Activated CD4-positive, alpha-beta T cell treated with anti-CD3 and anti-CD28 coated beads, Interleukin-10, Interleukin-2, amounts not matched to agents 100 ng/mL and 50 ng/mL, durations not matched to agents 16 hours and 8 hours (primary cell): ENCODE data around the gene SNPH.

Source experiments
- DNase-seq: peaks from one replicate; pipeline ENCODE4 v3.0.0-alpha.2; 2020

The SNPH gene

DNA sequence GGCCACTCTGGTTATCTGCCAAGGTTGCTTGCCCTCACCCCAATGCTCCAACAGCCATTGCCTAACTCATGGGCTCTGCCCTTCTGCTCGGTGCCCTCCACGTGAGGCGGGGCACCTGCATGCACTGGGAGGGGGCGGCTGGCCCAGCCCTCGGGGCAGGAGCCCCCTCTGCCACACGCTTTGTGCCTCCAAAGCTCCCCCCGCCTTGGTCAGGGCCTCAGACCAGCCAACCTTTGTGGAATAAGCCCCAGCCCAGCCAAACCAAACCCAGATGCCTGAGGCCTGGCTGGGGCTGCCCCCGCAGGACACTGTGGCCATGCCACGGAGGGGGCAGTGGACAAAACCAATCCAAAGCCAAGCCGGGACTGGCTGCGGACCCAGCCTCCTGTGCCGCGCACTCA lies 41.5 kb downstream of the SNPH start:
- DNase-seq, result no peak

DNA sequence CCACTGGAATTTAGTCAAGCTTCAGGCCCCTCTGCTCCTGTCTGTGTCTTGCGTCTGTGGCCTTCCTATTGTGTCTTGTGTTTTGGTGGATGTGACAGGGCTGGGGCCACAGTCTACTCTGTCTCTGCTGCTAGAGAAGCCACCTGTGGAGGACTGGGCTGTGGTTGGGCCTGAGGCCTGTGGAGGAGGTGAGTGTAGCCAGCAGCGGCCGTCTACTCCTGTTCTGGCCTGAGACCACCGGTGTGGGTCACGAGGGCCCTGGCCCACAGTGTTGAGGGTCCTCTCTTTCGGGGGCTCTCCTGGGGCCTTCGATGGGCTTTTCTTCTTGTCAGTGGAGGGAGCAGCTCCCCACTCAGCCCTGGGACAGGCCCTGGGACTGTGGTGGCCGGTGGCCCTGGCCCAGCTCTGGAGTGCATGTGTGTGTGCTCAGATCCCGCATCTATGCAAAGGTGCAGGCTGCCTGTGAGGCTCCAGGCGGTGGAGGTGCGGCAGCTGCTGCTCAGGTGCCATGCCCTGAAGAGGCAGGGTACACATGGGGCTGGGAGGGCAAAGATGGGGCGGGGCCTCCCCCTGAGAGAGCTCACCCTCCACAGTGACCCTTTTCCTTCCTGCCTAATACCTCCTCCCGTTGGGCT lies 42.1 kb downstream of the SNPH start:
- DNase-seq, result no peak

DNA sequence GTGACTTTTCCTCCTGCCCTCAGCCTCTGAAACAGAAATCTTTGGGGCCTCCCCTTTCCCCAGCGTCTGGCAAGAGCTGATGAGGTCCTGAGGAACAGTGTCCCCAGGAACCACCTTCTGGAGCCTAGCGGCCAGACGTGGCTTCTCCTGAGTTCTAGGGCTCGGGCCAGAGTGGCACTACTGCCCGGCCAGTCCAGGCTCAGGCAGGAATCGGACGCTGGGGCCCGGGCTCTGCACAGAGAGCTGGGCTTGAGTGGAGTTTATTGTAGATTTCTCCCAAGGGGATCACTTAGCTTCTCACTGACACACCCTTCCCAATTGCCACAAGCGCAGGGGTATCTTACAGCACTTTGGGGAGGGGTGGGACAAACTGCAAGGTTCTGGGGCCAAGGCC lies 42.6 kb downstream of the SNPH start:
- DNase-seq, result no peak

DNA sequence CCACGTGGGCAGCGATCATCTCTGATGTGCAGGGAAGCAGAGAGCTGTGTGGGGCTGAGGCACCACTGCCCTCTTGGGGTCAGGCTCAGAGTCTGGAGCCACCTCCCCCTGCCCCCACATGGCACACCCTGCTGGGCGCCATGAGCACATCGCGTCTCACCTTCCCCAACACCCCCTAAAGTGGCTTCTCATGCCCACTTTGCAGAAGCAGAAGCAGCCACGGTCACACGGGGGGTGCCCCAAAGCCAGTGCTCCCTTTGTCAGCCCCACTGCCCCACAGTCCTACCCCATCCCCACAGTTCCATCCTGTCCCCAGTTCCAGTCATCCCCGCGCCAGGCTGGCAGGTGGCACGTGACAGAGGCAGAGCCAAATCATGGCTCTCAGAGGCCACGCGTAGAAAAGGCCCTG lies 43.3 kb downstream of the SNPH start:
- no peak for DNase-seq

DNA sequence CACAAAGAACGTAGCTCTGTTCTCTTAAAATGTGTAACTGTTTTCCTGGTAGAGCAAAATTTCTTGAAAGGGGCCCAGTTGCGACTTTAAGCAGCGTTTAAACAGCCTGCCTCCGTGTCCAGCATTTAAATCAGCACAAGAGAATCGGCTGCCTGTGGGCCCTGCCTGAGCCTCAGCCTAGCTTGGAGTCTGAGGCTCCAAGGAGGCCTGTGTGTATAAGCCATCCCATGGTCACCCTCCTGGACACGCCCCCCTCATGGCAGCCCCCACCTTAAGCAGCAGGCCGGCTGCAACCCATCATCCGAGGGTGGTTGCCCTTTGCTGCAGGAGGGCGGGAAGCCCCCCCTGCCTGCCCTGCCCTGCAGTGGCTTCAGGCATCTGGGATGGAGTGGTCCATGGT lies 44.0 kb downstream of the SNPH start:
- no peak for DNase-seq

DNA sequence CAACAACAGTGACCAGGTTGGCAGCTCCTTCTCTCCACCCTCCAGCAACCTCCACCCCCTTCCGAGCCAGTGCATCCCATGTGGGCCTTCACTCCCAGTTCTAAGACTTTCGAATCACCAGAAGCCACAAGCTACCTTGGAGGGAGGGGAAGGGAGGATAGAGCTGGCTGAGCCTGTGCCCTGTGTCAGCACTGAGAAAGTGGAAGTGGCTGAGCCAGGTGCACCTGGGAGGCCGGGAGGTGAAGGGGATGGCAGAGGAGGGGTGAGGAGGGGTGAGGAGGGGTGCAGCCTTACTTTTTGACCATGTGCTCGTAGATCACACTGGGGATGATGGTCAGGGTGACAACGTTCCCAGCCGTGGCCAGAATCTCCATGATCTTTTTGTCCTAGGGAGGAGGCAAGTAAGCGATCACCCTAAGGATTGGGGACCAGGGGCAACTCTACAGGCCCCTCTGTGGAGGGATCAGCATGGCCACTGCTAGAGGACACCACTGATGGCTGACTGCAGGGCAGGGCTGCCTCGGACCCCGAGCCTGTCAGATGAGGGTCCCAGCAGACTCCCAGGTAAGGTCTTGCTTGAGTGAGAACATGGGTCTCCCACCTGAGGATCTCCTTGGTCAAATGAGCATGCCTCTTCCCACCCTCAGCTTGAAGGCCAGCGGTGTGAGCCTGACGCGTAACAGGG lies 44.6 kb downstream of the SNPH start:
- no peak for DNase-seq

DNA sequence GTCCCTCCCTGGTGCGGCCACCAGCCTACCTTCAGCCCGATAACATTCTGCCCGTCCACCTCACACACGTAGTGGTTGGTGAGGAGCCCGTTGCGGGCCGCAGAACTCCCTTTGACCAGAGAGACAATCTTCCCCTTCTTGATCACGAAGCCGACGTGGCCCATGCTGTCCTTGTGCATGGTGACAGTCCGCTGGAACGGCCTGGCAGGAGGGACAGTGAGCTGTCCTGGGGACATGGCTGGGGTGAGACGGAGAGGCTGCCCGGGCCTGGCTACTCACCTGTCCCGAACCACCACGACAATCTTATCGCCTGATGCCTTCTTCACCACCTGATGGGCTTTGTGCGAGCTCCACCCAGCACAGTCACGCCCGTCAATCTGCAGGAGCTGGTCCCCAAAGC lies 46.2 kb downstream of the SNPH start:
- no peak for DNase-seq

DNA sequence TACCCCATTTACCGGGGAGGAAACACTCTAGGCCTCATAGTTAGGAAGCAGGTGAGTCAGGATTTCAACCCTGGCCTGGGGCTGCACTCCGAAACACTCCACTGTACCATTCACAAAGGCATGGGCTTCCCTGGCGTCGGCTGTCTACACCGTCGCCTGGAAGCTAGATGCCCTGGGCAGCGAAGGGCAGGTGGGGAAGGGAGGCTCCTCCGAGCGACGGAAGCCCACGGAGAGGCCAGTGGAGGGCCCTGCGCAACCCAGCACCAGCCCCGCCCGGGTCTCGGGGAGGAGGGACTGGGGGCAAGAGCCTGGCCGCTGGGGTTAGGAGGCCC lies 46.8 kb downstream of the SNPH start:
- no peak for DNase-seq

DNA sequence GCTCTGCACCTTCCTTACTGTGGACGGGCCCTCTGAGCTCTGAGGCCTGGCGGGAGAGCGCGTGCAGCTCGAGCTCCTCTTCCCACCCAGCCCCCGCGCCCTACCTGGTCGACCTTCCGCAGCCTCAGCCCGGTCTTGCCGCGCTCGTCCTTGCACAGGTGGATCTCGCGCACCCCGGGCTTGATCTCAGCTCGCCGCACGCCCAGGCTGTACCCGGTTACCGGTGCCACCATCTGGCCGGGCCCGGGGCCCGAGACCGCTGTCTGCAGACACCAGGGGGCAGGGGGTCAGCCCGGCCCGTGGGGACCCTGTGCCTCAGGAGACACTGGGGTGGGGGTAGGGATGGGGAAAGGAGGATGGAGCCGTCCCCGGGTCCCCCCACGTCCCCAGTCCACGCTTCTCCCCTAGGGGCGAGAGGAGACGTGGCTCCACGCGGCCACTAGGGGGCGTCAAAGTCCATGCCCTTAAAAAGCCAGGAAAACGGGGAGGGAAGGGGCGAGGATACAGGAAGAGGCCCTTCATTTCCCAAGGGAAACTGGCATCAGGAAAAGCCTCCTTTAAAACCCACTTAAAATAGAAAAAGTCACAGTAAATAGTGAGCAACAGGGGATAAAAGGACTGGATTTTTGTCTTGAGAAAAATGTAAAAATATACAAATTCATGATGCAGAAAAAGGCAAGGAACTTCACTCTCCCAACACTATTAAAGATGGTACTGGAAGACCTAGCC lies 47.3 kb downstream of the SNPH start:
- DNase-seq, result peak; percentile 63

DNA sequence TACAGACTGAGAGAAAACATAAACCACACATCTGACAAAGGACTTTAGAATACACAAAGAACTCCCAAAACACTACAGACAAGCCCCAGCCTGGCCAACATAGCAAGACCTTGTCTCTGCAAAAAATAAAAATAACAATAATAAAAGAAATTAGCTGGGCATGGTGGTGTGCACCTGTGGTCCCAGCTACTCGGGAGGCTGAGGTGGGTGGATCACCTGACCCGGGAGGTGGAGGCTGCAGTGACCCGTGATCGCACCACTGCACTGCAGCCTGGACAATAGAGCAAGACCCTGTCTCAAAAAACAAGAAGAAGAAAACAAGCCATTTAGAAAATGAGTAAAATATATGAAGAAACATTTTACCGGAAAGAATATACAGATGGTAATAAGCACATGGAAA lies 49.7 kb downstream of the SNPH start:
- no peak for DNase-seq

DNA sequence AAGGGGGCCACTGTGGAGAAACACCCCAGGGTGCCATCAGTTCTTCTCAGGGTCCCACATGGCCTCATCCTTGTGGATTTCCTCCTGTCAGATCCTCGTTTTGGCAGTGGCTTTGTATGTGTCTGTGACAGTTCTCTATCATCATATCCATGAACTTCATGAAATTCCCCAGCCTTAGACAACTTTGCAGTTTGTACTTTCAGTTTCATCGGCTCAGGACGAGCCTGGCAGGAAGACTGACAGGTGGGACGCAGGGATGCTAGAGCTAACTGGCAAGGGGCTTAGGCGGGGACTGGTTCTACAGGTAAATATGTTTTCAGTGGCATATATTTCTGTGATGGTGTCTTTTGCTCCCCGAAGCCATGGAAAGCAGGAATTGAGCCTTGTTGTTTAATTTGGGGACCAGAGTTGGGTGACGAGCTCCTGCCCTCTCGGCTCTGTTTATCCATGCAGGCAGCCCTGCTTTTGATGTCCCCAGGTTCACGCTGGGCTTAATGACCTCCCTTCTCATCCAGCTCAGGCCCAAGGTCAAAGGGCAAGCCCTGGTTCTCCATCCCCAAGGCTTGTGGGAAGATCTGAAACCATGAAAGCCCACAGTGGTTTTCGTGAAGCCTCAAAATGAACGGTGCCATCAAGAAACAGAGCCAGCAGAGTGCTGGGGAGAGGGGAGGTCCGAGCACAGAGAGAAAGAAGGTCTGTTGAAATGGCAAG lies 51.6 kb downstream of the SNPH start:
- DNase-seq, result no peak

DNA sequence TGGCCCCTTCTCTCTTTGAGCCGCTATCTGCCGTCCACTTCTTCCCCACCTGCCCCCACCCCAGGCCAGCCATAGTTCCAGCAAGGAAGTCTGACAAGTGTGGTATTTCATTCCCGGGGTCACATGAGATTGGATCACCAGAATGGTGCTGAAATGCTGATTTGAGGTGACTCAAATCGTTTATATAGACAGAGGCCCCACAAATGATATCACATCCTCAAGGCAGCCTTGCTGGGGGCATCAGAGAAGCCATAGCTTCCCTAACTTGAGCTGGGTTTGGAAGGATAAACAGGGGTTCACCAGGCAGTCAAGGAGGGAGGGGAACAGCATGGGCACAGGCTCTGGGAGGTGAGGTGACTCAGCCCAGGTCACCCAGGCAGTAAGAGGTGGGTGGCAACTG lies 53.0 kb downstream of the SNPH start:
- DNase-seq, result no peak

DNA sequence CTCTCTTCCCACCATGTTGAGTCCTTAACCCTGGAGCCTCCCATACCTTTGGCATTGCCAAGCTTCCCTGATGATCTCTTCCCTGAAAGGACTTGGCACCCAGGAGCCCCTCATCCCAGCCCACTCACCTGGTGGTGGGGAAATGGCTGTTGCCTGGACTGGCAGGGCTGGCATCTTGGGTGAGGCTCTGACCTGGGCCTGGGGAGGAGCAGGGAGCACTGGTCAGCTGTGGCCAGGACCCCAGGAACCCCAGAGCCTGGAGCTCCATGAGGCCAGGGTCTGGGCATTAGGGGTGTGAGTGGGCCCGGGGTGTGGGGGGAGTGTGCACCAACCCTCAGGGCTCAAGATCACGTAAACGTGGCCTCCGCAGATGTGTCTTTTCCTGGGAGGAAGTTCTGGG lies 53.4 kb downstream of the SNPH start:
- no peak for DNase-seq

DNA sequence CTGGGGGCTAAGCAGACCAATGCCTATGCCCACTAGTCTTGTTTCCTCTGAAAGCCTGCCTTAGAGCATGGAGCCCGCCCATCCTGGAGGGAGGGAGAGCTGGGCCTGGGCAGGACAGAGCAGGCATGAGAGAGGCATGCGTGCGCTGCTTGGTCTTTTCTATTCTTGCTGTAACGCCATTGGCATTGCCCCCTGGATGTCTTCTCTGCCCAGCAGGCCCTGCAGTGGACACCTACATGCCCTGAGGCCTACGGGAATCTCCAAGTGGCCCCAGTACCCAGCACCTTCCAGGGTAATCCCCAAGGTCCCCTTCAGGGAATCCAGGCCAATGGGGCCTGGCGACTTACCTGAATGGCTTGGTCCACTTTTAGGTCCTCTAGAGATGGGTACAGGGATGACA lies 53.9 kb downstream of the SNPH start:
- no peak for DNase-seq

DNA sequence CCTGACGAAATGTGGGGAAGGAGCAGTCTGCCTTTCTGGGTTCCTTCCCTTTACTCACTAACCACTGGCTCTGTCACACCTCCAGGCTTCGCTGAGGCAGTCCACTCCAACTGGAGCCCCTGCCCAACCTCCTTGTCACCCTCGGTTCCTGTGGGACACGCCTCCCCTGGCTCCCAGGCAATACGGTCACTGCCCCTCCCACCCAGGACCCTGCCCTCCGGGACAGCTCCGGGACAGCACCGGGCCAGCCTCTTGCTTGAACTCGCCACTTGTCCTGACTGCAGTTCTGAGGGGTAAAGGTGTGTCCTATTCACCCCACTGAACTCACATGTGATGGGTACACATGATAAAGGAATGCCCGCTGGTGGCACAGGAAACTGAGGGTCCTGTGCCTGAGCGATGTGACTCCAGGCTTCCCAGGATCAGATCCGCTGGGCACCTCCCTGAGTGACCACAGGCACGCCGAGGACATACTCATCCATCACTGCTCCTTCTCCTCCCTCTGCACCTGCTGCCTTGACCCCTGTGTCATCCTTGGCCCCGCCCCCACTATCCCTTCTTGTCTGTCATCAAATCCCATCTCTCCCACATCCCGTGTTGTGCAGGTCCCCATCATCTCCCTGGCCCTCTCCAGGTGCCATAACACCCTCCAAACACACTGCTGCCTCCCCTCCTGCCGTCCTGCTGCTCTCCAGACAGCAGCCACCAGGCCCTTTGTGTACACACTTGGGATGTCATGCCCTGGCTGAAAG lies 55.0 kb downstream of the SNPH start:
- DNase-seq, result no peak

DNA sequence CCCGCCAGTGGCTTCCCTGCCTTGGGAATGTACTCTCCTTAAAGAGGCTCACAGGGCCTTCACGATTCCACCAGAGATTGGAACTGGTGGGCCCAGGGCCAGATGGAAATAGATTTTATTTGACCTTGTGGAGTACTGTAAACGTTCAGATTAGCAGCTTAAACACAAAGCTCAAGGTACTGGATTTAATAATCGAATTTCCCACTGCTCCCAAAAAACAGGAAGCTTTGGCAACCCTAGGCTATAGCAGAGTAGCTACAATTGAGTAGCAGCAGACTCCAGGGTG lies 55.5 kb downstream of the SNPH start:
- no peak for DNase-seq

DNA sequence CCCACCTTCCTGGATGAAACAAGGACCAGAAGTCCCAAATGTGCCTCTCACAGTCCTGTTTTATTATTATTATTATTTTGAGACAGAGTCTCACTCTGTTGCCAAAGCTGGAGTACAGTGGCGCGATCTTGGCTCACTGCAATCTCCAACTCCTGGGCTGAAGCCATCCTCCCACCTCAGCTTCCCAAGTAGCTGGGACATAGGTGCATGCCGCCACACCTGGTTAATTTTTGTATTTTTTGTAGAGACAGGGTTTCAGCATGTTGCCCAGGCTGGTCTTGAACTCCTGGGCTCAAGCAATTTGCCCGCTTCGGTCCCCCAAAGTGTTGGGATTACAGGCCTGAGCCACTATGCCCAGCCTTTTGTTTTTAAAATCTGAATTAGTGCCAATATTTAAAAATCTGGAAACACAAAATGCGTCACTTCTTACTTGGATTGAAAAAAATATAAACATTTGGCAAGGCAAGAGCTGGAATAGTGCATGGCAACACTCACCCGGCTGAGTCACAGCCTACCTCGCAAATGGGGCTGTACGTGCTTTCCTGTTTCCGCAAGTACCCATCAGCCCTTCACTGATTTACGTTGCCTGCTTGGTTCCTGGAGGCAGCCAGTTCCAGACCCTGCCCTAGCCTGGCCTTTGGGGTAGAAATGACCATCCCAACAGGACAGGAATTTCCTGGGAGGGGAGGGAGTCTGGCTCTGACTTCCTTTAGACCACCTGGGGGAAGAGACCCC lies 56.6 kb downstream of the SNPH start:
- DNase-seq, result no peak

DNA sequence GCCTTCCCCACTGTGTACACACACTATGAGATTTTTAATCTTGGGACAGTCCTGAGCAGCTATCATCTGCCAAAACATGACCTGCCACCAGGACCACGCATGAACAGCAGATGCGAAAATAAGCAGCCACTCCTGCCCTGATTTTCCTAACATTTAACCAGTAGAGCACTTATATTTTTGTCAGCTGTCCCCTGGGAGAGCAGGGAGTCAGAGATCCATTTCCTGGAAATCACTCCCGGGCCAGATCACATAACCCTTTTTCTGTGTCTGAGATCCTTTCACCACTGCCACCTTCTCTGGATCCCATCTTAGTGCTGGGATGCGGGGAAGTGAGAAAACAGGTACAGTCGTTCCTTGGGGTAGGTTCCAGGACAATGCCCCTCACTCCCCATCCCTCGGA lies 57.2 kb downstream of the SNPH start:
- no peak for DNase-seq

DNA sequence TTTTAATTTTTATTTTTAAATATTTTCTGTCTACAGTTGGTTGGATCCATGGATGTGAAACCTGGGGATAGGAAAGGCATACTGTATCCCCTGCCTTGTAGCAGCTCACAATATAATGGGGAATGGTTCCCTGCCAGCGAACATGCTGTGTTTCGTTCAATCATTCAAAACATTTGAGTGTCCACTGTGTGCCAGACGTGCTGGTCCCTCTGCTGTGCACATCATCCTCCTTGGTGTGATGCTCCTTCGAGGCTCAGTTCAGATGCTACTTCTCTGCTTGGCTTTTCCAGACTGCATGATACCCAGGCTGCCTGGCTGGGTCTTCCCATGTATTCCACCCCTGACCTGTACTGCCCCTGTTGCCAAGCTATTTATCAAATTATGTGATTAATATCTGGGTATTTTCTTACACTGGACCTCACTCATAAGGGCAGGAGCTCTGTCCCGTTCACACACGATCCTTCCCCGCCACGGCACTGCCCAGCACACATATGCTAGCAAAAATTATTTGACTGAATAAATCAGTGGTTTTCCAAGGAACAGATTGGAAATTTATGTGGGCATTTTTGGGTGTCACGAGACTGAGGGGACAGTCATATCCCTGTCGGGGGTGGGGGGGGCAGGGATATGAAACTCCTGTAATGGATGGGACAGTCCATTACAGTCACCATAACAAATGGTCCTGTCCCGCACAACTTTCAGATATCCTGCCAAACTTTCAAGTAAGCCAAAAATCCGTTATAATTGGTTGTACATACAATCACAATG lies 57.9 kb downstream of the SNPH start:
- DNase-seq, result no peak

DNA sequence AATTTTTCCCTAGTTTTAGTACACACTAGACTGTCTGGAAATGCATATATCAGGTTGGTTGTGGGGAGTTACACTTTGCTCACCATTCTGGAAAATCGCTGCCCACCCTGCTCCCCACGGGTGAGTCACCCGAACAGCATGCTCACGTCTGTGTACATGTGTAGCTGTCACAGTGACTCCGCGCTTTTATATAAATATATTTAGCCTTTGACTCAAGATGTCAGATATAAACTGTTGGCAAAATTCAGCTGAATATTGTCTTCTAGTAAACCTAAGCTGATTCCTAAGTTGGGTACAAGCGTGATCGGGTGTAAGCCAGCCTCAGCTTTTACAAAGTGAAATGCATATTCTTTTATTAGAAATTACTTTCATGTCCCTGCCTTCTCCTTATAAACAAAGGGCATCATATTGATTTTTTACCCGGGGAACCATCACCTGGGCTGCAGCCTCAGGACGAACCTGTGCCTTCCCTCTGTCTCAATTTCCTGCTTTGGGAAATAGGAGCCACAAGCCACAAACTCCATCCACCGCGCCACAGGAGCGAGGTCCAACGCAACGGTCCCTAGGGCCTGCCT lies 58.6 kb downstream of the SNPH start:
- no peak for DNase-seq
